HL-60 (cell line): ENCODE data around the gene IL36G.

Experiments used
- DNase-seq, 2 experiments: peaks; one replicate each; pipeline ENCODE4 v3.0.0-alpha.2; 2010 to 2020; ENCODE audit warnings: low read depth in 1 of 2, low spot score in 1 of 2
- H3K27ac ChIP-seq: fragments of 250-450 bp; sonication (Bioruptor Pico); replicated peaks from 2 replicates; pipeline ENCODE4 v1.5.1; 2020; ENCODE audit warnings: mild to moderate bottlenecking, moderate library complexity
- H3K27me3 ChIP-seq: fragments of 250-450 bp; sonication (Bioruptor Pico); 2 replicates; pipeline ENCODE4 v1.5.1; 2021; ENCODE audit warnings: mild to moderate bottlenecking, moderate library complexity; ENCODE audit not compliant: insufficient read depth, poor library complexity, severe bottlenecking
- H3K4me3 ChIP-seq: replicated peaks from 2 replicates; pipeline ENCODE4 v1.5.1; 2011; ENCODE audit warnings: mild to moderate bottlenecking, control low read depth, low read length; ENCODE audit not compliant: insufficient read depth
- CTCF ChIP-seq: IDR thresholded peaks from one replicate; pipeline ENCODE4 v1.5.1; 2011; ENCODE audit warnings: low read length, control low read depth, inconsistent platforms; ENCODE audit not compliant: insufficient read depth
- GABPA ChIP-seq: IDR thresholded peaks from 2 replicates; pipeline ENCODE4 v1.6.1; 2012; ENCODE audit warnings: low read depth
- POLR2AphosphoS5 ChIP-seq: IDR thresholded peaks from 2 replicates; pipeline ENCODE4 v1.6.1; 2012; ENCODE audit warnings: low read depth
- REST ChIP-seq: IDR thresholded peaks from 2 replicates; pipeline ENCODE4 v1.6.1; 2012; ENCODE audit warnings: low read depth; ENCODE audit not compliant: insufficient replicate concordance
- SPI1 ChIP-seq: IDR thresholded peaks from 2 replicates; pipeline ENCODE4 v1.6.1; 2012; ENCODE audit warnings: low read depth, mild to moderate bottlenecking, borderline replicate concordance

The IL36G gene

GRCh38 chr2:112994648-112995047 is 16.8 kb downstream of the IL36G start:
- no peaks in the 10 kb centered on the region for H3K27me3 ChIP-seq
- H3K27ac ChIP-seq, result no peak overlapping the region
- TF ChIP-seq SPI1, result no peak
- TF ChIP-seq POLR2AphosphoS5, result no peak
- TF ChIP-seq GABPA, result no peak
- TF ChIP-seq CTCF, result no peak
- no peak for TF ChIP-seq REST
- H3K4me3 ChIP-seq, result no peak overlapping the region
- no peak for DNase-seq

GRCh38 chr2:112995346-112995920 is 17.6 kb downstream of the IL36G start:
- H3K27me3 ChIP-seq, result no peaks in the 10 kb centered on the region
- no peak overlapping the region for H3K27ac ChIP-seq
- DNase-seq, result no peak
- no peak for TF ChIP-seq SPI1
- no peak for TF ChIP-seq GABPA
- no peak for TF ChIP-seq POLR2AphosphoS5
- TF ChIP-seq CTCF, result no peak
- TF ChIP-seq REST, result no peak
- H3K4me3 ChIP-seq, result no peak overlapping the region

- DNase-seq, result no peak
- Histone ChIP-seq H3K27me3 (no peaks in the 10 kb centered on the region), H3K4me3 (no peak overlapping the region), H3K27ac (no peak overlapping the region)
- TF ChIP-seq REST (no peak), SPI1 (no peak), GABPA (no peak), POLR2AphosphoS5 (no peak), CTCF (no peak)
Observed at GRCh38 chr2:112996635-112997034, 18.8 kb downstream of the IL36G start.
